Activated CD8-positive, alpha-beta T cell treated with anti-CD3 and anti-CD28 coated beads for 36 hours (primary cell): Measurements from ENCODE around the gene RABEPK. TPM values are rescaled to one million over a fixed set of nuclear protein-coding genes. Genes with fewer than 3 reads are reported as not detected.
"Not testable (repeated sequence)": the region's sequence is repeated elsewhere in the genome, so short reads cannot be mapped to it uniquely, and the experiment has no call there.

ENCODE experiments used
- ATAC-seq: fragments of 200-7000 bp; cut with Tn5 transposase; one replicate; pipeline ENCODE4 v1.10.0; 2021; ENCODE audit warnings: mild to moderate bottlenecking, moderate library complexity
- CTCF ChIA-PET: fragments of 350-600 bp; sonication (Branson Sonifier 250); formaldehyde crosslinking; loops from one replicate; lab custom pipeline; 2021; ENCODE audit warnings: antibody characterized with exemption; lab: Charles Lee
- POLR2A ChIA-PET: fragments of 350-600 bp; sonication (Branson Sonifier 250); formaldehyde crosslinking; loops from one replicate; lab custom pipeline; 2021; ENCODE audit warnings: antibody characterized with exemption; lab: Charles Lee
- DNase-seq: peaks from one replicate; pipeline ENCODE4 v3.0.0-alpha.2; 2020
- H3K27ac Mint-ChIP-seq: one replicate; pipeline ENCODE4 v1.8.0; 2021; ENCODE audit warnings: mild to moderate bottlenecking, mixed read lengths
- H3K27me3 Mint-ChIP-seq: one replicate; pipeline ENCODE4 v1.8.0; 2021; ENCODE audit warnings: mixed read lengths
- H3K36me3 Mint-ChIP-seq: one replicate; pipeline ENCODE4 v1.8.0; 2021; ENCODE audit warnings: low read depth, mixed read lengths
- H3K4me1 Mint-ChIP-seq: one replicate; pipeline ENCODE4 v1.8.0; 2021; ENCODE audit warnings: low read depth, mixed read lengths
- H3K4me3 Mint-ChIP-seq: one replicate; pipeline ENCODE4 v1.8.0; 2021; ENCODE audit warnings: mild to moderate bottlenecking, moderate library complexity, mixed read lengths
- H3K9me3 Mint-ChIP-seq: one replicate; pipeline ENCODE4 v1.8.0; 2021; ENCODE audit warnings: mixed read lengths
- intact Hi-C: fragments of 100-400 bp; cut with micrococcal nuclease; formaldehyde crosslinking; loops from one replicate; pipeline ENCODE4 v1.10.0; 2022
- total RNA-seq, 2 experiments: library from RNA; stranded (reverse); gene quantifications; one replicate each; pipeline ENCODE4 v1.2.3, GENCODE V29; 2021
- TF ChIP-seq, protein P1 (sequence below): fragments of 200-600 bp; IDR thresholded peaks from one replicate; pipeline ENCODE4 v1.8.0; 2022; ENCODE audit warnings: antibody characterized with exemption, mild to moderate bottlenecking

The RABEPK gene
- total RNA-seq, 2 experiments from 2014 or later: 30.0 to 30.4 TPM

DNA sequence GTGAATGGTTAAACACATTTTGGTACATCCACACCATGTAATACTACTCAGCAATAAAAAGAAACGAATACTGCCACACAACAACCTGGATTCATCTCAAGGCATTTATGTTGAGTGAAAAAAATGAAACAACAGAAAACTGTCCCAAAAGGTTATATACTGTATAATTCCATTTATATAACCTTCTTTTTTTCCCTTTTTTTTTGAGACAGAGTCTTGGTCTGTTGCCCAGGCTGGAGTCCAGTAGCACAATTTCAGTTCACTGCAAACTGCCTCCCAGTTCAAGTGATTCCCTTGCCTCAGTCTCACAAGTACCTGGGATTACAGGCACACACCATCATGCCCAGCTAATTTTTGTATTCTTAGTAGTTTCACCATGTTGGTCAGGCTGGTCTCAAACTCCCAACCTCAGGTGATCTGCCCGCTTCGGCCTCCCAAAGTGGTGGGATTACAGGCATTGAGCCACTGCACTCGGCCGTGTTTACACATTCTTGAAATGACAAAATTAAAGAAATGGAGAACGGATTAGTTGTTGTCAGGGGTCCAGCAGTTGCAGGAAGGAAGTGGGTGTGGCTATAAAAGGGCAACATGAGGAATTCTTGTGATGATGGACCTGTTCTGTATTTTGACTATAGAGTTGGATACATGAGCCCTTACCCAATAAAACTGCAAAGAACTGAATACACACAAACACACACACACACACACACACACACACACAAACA, 28.1 kb upstream of the RABEPK start:
- intact Hi-C loops: no loop called here
- H3K27ac Mint-ChIP-seq: peak overlapping the region; percentile 57
- peaks cover 21% of the 10 kb centered on the region for H3K36me3 Mint-ChIP-seq
- ATAC-seq (no peak), DNase-seq (no peak)
- no peaks in the 10 kb centered on the region for H3K27me3 Mint-ChIP-seq
- no peaks in the 10 kb centered on the region for H3K9me3 Mint-ChIP-seq
- peaks cover 24% of the 10 kb centered on the region for H3K4me1 Mint-ChIP-seq
- H3K4me3 Mint-ChIP-seq: no peak overlapping the region
- TF ChIP-seq, protein P1, sequence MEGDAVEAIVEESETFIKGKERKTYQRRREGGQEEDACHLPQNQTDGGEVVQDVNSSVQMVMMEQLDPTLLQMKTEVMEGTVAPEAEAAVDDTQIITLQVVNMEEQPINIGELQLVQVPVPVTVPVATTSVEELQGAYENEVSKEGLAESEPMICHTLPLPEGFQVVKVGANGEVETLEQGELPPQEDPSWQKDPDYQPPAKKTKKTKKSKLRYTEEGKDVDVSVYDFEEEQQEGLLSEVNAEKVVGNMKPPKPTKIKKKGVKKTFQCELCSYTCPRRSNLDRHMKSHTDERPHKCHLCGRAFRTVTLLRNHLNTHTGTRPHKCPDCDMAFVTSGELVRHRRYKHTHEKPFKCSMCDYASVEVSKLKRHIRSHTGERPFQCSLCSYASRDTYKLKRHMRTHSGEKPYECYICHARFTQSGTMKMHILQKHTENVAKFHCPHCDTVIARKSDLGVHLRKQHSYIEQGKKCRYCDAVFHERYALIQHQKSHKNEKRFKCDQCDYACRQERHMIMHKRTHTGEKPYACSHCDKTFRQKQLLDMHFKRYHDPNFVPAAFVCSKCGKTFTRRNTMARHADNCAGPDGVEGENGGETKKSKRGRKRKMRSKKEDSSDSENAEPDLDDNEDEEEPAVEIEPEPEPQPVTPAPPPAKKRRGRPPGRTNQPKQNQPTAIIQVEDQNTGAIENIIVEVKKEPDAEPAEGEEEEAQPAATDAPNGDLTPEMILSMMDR: no peak
- POLR2A ChIA-PET: no interaction called here
- CTCF ChIA-PET: no interaction called here

DNA sequence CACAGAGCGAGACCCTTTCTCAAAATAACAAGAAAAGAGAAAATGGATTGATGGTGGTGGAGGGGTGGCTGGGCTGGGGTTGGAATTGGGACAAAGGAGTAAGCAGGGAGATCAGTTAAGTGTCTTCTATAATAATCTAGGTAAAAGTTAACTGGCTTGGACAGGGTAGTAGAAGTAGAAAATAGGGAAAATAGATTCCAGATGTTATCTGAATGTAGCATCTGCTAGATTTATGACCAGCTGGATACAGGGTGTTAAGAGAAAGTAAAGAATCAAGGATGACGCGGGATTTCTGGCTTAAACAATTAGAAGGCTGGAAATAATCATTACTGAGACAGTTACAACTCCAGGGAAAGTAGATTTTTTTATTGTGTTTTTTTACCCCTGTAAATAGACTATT, 23.7 kb upstream of the RABEPK start:
- TF ChIP-seq, protein P1: no peak
- Mint-ChIP-seq H3K27ac (no peak overlapping the region), H3K4me3 (no peak overlapping the region), H3K9me3 (no peaks in the 10 kb centered on the region), H3K36me3 (peaks cover 16% of the 10 kb centered on the region), H3K27me3 (no peaks in the 10 kb centered on the region), H3K4me1 (peaks cover 50% of the 10 kb centered on the region)
- ATAC-seq (no peak), DNase-seq (no peak)
- ChIA-PET POLR2A (no interaction called here), CTCF (no interaction called here)
- intact Hi-C loops: no loop called here

- DNase-seq (no peak), ATAC-seq (no peak)
- H3K9me3 Mint-ChIP-seq: peaks cover 2% of the 10 kb centered on the region
- peaks cover 50% of the 10 kb centered on the region for H3K4me1 Mint-ChIP-seq
- H3K27ac Mint-ChIP-seq: peak overlapping the region; percentile 78
- TF ChIP-seq, protein P1: no peak
- intact Hi-C loops: no loop called here
- ChIA-PET POLR2A (interaction anchor here (1.5 kb wide), 1 partner anchor 10 kb away, joined by 5 read pairs; no protein-coding TSS in a partner anchor), CTCF (no interaction called here)
- H3K4me3 Mint-ChIP-seq: no peak overlapping the region
- peaks cover 24% of the 10 kb centered on the region for H3K36me3 Mint-ChIP-seq
- H3K27me3 Mint-ChIP-seq: no peaks in the 10 kb centered on the region
These were observed 22.5 kb upstream of the RABEPK start for GRCh38 chr9:125177888-125178287.

GRCh38 chr9:125179776-125180175, 20.6 kb upstream of the RABEPK start:
- intact Hi-C loops, CTCF ChIA-PET, H3K4me3 Mint-ChIP-seq, H3K27me3 Mint-ChIP-seq, DNase-seq, ATAC-seq, H3K9me3 Mint-ChIP-seq: not testable (repeated sequence)
- POLR2A ChIA-PET: interaction anchor here (1.2 to 1.5 kb wide), 2 partner anchors 9 to 11 kb away, joined by 3 to 5 read pairs; no protein-coding TSS in a partner anchor
- Mint-ChIP-seq H3K4me1 (peaks cover 54% of the 10 kb centered on the region), H3K27ac (peak overlapping the region; percentile 52), H3K36me3 (peaks cover 28% of the 10 kb centered on the region)

- no peak for ATAC-seq
- H3K4me1 Mint-ChIP-seq: peaks cover 58% of the 10 kb centered on the region
- intact Hi-C loops: no loop called here
- H3K27ac Mint-ChIP-seq: peak overlapping the region; percentile 34
- no peak overlapping the region for H3K4me3 Mint-ChIP-seq
- ChIA-PET POLR2A (interaction anchor here (0.9 kb wide), 1 partner anchor 10 kb away, joined by 3 read pairs; no protein-coding TSS in a partner anchor), CTCF (no interaction called here)
- no peaks in the 10 kb centered on the region for H3K27me3 Mint-ChIP-seq
- no peak for DNase-seq
- peaks cover 31% of the 10 kb centered on the region for H3K36me3 Mint-ChIP-seq
- H3K9me3 Mint-ChIP-seq: peaks cover 5% of the 10 kb centered on the region
- TF ChIP-seq, protein P1: no peak
These were observed 19.5 kb upstream of the RABEPK start for GRCh38 chr9:125180876-125181275.

DNA sequence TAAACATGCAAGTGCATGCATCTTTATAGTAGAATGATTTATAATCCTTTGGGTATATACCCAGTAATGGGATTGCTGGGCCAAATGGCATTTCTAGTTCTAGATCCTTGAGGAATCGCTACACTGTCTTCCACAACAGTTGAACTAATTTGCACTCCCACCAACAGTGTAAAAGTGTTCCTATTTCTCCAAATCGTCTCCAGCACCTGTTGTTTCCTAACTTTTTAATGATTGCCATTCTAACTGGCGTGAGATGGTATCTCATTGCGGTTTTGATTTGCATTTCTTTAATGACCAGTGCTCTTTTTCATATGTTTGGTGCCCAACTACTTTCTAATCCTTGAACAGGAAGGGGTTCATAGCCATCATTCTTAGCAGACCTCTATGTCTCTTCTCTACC, 18.6 kb upstream of the RABEPK start:
- H3K27me3 Mint-ChIP-seq, intact Hi-C loops, H3K4me3 Mint-ChIP-seq, ATAC-seq, H3K9me3 Mint-ChIP-seq, H3K27ac Mint-ChIP-seq, CTCF ChIA-PET, DNase-seq, POLR2A ChIA-PET: not testable (repeated sequence)
- Mint-ChIP-seq H3K36me3 (peaks cover 31% of the 10 kb centered on the region), H3K4me1 (peaks cover 59% of the 10 kb centered on the region)
